AG08395 (cell line): ENCODE measurements around the gene SIRT7.
"Not testable (repeated sequence)": the region's sequence is repeated elsewhere in the genome, so short reads cannot be mapped to it uniquely, and the experiment has no call there.

Experiments used
- DNase-seq: peaks from one replicate; pipeline ENCODE4 v3.0.0; 2012; ENCODE audit warnings: mixed read lengths, low spot score

The SIRT7 gene

GRCh38 chr17:81920612-81921536 is 2.9 kb upstream of the SIRT7 start:
- DNase-seq, result no peak

GRCh38 chr17:81918832-81919545 is 1.0 kb upstream of the SIRT7 start:
- no peak for DNase-seq

- DNase-seq, result not testable (repeated sequence)
Observed at GRCh38 chr17:81918333-81918669, 325 bp upstream of the SIRT7 start.

- DNase-seq, result peak; percentile 70
Observed at GRCh38 chr17:81916234-81917001, 1.6 kb downstream of the SIRT7 start.

GRCh38 chr17:81915331-81915730 is 2.6 kb downstream of the SIRT7 start:
- no peak for DNase-seq

- DNase-seq, result no peak
Observed at GRCh38 chr17:81914103-81914850, 3.7 kb downstream of the SIRT7 start.

GRCh38 chr17:81913394-81914102 is 4.4 kb downstream of the SIRT7 start:
- DNase-seq, result no peak

- no peak for DNase-seq
Observed at GRCh38 chr17:81912441-81913309, 5.3 kb downstream of the SIRT7 start.

- no peak for DNase-seq
Observed at GRCh38 chr17:81911969-81912368, 6.0 kb downstream of the SIRT7 start.

- peak; percentile 99 for DNase-seq
Observed at GRCh38 chr17:81911277-81911961, 6.6 kb downstream of the SIRT7 start, which contains the start of gene PCYT2. Gene PCYT2, minus strand, starts transcription at chr17:81911399. Its CDS starts 44 bp downstream, at chr17:81911355.

GRCh38 chr17:81910840-81911276 is 7.1 kb downstream of the SIRT7 start:
- DNase-seq, result no peak

GRCh38 chr17:81909966-81910839 is 7.8 kb downstream of the SIRT7 start:
- no peak for DNase-seq

- no peak for DNase-seq
Observed at GRCh38 chr17:81909231-81909630, 8.7 kb downstream of the SIRT7 start.

- no peak for DNase-seq
Observed at GRCh38 chr17:81908793-81909192, 9.2 kb downstream of the SIRT7 start.

- DNase-seq, result no peak
Observed at GRCh38 chr17:81907219-81908145, 10.5 kb downstream of the SIRT7 start.

GRCh38 chr17:81906476-81907218 is 11.3 kb downstream of the SIRT7 start:
- no peak for DNase-seq
